HG03045 (cell line): ENCODE data around the gene ANKRD50.

Experiments
- ATAC-seq: cut with Tn5 transposase; IDR thresholded peaks from one replicate; pipeline ENCODE4 v1.9.1; 2021; ENCODE audit warnings: mild to moderate bottlenecking, moderate library complexity; ENCODE audit not compliant: unreplicated experiment

Gene ANKRD50, protein sequence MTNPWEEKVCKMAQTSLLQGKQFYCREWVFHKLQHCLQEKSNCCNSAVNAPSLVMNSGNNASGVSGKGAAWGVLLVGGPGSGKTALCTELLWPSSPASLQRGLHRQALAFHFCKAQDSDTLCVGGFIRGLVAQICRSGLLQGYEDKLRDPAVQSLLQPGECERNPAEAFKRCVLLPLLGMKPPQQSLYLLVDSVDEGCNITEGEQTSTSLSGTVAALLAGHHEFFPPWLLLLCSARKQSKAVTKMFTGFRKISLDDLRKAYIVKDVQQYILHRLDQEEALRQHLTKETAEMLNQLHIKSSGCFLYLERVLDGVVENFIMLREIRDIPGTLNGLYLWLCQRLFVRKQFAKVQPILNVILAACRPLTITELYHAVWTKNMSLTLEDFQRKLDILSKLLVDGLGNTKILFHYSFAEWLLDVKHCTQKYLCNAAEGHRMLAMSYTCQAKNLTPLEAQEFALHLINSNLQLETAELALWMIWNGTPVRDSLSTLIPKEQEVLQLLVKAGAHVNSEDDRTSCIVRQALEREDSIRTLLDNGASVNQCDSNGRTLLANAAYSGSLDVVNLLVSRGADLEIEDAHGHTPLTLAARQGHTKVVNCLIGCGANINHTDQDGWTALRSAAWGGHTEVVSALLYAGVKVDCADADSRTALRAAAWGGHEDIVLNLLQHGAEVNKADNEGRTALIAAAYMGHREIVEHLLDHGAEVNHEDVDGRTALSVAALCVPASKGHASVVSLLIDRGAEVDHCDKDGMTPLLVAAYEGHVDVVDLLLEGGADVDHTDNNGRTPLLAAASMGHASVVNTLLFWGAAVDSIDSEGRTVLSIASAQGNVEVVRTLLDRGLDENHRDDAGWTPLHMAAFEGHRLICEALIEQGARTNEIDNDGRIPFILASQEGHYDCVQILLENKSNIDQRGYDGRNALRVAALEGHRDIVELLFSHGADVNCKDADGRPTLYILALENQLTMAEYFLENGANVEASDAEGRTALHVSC (N-terminal part only)

GRCh38 chr4:124712372-124713184 is at the start of gene ANKRD50:
Gene ANKRD50, minus strand, starts transcription at chr4:124712732. Its CDS starts 2,221 bp downstream, at chr4:124710511.
- ATAC-seq, result peak; percentile 76

DNA sequence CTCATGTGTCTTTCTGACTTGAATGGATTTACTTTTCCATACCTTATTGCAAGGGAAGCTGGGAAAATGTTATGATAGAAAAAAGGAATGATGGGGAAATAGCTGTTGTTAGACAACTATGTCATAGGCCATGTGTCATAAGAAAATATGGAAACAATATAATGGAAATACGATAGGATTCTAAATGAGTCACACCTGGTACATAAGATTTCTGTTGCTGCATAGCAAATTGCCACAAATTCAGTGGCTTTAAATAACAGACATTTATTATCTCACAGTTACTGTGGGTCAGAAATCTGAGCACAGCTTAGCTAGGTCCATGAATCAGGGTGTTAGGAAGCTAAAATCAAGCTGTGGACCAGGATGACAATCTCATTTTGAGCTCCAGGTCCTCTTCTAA is 44.6 kb upstream of the ANKRD50 start:
- no peak for ATAC-seq

DNA sequence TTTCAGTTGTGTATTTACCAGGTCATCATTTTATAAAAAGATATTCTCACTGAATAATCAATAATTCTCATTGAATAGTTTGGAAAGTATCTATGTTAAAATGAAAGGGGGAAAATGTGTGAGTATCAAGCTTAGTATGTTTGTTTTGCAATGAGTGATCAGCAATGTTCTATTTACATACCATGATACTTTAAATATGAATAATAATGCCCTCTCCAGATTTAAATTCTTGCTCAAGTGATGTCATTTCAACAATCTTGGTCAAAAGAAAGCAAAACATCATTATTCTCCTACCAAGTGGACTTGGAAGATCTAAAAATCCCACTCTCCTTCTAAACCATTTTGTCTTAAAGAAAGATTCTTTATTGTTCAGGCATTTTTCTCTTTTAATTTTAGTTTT is 42.1 kb upstream of the ANKRD50 start:
- ATAC-seq, result no peak

GRCh38 chr4:124753941-124754581 is 41.5 kb upstream of the ANKRD50 start:
- ATAC-seq, result no peak

GRCh38 chr4:124749421-124749820 is 36.9 kb upstream of the ANKRD50 start:
- ATAC-seq, result no peak

DNA sequence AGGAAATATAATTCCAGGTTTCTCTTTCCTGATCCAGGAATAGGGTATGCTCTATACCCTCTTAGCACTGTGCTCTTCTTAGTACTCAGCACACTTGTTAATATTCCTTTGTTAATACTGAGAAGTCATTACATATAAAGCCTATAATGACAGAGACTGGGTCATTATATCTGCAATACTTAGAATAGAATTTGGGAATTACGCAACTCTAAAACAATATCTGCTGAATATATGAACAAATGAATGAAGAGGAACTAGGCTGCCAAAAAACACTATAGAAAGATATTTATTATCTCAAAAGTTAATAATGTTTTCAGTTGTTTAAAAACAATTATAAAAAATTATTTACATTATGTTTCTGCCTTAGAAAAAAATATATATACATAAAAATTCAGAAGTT is 36.4 kb upstream of the ANKRD50 start:
- no peak for ATAC-seq

DNA sequence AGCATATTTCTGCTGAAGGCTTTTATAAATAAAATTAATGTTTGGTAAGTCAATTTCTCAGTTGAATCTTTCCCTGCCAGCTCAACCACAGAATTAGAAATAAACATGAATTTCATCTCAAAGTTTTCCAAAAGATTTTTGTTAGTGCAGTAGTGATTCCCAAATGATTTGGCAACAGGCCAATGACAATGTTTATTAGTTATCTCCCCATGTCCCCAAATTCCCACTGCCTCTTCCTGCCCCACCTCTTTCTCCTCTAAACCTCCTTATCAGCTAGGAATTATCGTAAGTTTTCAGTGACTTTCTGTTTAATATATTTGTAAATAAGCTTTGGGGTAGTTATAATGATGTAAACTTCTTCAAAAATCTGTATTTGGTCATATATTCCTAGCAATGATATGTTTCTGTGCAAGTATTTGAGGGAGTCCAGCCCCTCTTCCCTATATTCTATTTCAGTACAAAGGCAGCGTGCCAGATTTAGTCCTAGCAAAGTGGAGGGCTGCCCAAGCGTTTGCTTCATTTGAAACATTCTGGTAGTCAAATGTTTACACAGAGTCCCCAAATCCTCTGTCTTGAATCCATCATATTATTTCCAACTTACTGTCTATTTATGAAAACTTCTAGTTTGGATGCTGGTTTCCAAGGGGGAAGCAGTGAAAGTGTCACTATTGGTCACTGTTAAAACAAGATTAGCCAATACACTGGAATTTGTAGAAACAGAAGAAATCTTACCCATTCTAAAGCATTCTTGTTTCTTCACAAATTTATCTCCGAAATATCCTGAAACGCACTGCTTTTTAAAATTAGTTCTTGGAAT is 33.7 kb upstream of the ANKRD50 start:
- no peak for ATAC-seq

DNA sequence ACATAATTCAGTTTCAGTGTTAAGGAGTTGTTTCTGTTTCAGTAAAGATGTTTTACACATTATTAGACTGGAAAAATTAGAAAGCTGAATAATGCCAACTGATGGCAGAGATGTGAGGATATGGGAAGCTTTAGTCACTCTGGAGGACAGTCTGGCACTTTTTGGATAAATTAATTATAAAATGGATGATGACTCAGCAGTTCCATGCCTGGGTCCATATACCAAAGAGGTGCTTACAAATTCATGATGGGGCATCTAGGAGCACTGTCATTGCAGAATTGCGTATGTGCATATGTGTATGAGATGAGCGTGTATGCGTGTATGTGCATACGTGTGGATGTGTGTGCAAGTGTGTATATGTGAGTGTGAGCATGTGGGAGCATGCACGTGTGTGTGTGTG is 31.2 kb upstream of the ANKRD50 start:
- ATAC-seq, result no peak

- no peak for ATAC-seq
These were observed 28.0 kb upstream of the ANKRD50 start for GRCh38 chr4:124740501-124740900.

DNA sequence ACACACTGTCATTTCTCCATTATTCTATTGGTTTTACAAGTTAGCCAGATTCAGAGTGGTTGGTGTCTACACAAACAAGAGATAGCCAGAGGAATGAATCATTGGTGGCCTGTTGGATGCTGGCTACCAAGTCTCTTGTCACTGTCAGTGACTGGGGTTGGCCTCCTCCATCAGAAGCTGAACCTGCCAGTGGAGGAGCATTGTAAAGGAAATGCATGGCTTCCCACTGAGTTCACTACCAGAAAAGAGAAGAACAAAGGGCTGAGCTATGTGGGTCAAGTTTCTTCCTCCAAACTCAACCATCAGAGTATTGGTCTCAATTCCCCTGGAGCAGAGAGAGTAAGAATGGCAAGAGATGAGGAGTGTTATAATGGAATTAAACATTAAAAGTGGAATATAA is 26.5 kb upstream of the ANKRD50 start:
- no peak for ATAC-seq

DNA sequence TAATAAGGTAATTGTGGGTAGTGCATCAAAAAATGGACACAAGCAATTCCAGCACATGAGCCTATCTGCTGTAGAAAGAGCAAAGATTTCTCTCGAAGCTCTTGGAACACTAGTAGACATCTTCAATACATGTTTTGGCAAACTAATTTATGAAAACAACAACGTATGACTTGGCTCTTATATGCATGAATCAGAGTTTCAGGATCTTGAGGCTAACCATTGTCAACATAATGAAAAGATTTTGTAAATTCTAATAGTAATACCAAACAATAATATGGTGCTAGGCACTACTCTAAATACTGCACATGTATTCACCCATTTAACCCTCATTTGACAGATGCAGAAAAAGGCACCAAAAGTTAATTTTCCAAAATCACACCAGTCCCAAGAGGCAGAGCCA is 25.1 kb upstream of the ANKRD50 start:
- ATAC-seq, result no peak

- ATAC-seq, result no peak
These were observed 24.0 kb upstream of the ANKRD50 start for GRCh38 chr4:124736526-124736925.

DNA sequence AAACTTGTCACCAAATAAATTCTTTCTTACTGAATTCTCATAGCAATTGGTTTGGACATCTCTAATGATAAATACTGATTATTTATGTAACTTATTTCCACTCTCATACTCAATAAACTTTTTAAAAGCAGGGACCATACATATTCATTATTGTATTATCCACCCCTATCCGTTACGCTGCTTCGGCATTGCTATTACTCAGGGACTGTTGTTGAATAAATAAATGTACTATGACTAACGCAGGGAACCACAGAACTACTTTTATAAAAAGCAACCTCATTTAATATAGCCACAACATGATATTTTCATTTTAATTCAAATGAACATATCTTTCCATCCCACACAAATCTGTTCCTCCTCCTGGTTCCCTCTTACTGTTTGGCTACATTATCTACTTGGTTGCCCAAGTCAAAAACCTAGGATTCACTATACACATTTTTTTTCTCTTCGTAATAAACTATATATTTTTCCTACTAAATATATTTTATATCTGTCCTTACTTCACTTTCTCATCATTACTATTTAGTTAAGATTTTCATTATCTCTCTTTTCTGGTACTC is 14.9 kb upstream of the ANKRD50 start:
- no peak for ATAC-seq

DNA sequence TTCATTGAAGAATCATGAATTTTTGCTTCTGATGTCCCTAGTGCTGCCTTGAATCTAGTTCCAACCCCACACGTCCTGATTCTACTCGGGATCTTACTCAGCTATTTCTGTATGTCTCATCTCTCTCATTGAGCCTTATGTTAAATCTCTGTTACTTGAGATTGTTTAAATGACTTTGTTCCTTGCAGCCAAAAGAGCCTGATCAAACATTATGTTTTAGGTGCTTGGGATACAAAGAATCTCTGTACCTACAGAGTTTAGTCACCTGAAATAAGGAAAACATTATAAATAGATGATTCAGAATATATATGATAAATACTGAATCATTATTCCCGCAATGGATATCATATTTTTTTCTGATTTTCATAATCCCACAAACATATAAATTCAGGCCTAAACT is 13.7 kb upstream of the ANKRD50 start:
- no peak for ATAC-seq

GRCh38 chr4:124722071-124722470 is 9.5 kb upstream of the ANKRD50 start:
- ATAC-seq, result no peak

GRCh38 chr4:124717101-124717500 is 4.6 kb upstream of the ANKRD50 start:
- no peak for ATAC-seq

- ATAC-seq, result peak; percentile 45
These were observed 657 bp upstream of the ANKRD50 start for GRCh38 chr4:124713185-124713592.

GRCh38 chr4:124711471-124712371 is 811 bp downstream of the ANKRD50 start:
- peak; percentile 25 for ATAC-seq
